Fibroblast of mammary gland (primary cell): ENCODE results near the gene LGALS7B.
"Not testable (repeated sequence)": the region's sequence is repeated elsewhere in the genome, so short reads cannot be mapped to it uniquely, and the experiment has no call there.

Experiments used
- DNase-seq: peaks from one replicate; pipeline ENCODE4 v3.0.0-alpha.2; 2010; ENCODE audit warnings: low read depth
- H3K4me3 ChIP-seq: 2 replicates; pipeline ENCODE4 v1.5.1; 2011; ENCODE audit warnings: low read depth, mild to moderate bottlenecking, low read length, moderate library complexity; ENCODE audit not compliant: control insufficient read depth
- TF ChIP-seq, protein P1 (sequence below): conservative IDR thresholded peaks from 2 replicates; pipeline ENCODE4 v1.5.1; 2011; ENCODE audit warnings: low read depth, low read length, inconsistent platforms; ENCODE audit not compliant: control insufficient read depth, insufficient read depth

The LGALS7B gene

DNA sequence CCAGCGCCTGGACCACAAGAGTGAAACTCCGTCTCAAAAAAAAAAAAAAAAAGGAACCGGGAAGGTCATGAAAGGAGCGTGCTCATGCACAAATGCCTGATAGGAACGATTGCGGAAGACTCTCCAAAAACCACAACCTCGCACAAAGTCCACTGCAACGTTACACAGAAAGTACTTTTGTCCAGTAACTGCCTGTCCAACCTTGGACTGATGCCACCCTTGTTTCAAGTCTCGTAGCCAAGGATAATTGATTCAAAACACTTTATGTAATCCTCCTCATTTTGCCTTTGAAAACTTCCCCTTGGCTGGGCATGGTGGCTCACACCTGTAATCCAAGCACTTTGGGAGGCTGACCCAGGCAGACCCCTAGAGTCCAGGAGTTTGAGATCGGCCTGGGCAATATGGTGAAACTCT, 29.4 kb upstream of the LGALS7B start:
- H3K4me3 ChIP-seq = no peak overlapping the region
- peak; percentile 36 for DNase-seq
- TF ChIP-seq, protein P1, sequence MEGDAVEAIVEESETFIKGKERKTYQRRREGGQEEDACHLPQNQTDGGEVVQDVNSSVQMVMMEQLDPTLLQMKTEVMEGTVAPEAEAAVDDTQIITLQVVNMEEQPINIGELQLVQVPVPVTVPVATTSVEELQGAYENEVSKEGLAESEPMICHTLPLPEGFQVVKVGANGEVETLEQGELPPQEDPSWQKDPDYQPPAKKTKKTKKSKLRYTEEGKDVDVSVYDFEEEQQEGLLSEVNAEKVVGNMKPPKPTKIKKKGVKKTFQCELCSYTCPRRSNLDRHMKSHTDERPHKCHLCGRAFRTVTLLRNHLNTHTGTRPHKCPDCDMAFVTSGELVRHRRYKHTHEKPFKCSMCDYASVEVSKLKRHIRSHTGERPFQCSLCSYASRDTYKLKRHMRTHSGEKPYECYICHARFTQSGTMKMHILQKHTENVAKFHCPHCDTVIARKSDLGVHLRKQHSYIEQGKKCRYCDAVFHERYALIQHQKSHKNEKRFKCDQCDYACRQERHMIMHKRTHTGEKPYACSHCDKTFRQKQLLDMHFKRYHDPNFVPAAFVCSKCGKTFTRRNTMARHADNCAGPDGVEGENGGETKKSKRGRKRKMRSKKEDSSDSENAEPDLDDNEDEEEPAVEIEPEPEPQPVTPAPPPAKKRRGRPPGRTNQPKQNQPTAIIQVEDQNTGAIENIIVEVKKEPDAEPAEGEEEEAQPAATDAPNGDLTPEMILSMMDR = no peak

DNA sequence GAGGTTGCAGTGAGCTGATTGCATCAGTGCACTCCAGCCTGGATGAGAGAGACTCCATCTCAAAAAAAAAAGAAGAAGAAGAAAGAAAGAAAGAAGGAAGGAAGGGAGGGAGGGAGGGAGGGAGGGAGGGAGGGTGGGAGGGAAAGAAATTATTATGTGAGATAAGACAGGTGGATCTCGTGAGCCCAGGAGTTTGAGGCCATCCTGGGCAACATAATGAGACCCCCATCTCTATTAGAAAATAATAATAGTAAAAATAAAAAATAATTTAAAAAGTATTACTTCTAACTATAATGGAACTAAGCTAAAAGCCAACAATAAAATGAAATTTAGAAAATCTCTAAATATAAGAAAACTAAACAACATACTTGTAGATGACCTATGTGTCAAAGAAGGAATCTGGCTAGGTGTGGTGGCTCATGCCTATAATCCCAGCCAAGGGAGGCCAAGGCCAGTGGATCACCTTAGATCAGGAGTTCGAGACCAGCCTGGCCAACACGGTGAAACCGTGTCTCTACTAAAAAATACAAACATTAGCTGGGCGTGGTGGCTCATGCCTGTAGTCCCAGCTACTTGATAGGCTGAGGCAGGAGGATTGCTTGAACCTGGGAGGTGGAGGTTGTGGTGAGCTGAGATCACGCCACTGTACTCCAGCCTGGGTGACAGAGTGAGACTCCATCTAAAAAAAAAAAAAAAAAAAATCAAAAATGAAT, 28.0 kb upstream of the LGALS7B start:
- H3K4me3 ChIP-seq, DNase-seq: not testable (repeated sequence)

DNA sequence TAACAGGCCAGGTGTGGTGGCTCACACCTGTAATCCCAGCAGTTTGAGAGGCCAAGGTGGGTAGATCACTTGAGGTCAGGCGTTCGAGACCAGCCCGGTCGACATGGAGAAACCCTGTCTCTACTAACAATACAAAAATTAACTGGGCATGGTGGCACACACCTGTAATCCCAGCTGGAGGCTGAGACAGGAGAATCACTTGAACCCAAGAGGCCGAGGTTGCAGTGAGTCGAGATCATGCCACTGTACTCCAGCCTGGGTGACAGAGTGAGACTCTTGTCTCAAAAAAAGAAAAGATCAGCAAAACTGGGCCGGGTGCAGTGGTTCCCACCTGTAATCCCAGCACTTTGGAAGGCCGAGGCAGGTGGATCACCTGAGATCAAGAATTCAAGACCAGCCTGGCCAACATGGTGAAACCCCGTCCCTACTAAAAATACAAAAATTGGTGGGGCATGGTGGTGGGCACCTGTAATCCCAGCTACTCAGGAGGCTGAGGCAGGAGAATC, 27.1 kb upstream of the LGALS7B start:
- DNase-seq, H3K4me3 ChIP-seq: not testable (repeated sequence)

- H3K4me3 ChIP-seq = no peak overlapping the region
- TF ChIP-seq, protein P1 = no peak
- no peak for DNase-seq
Measured at GRCh38 chr19:38763795-38764220, 25.2 kb upstream of the LGALS7B start.

- H3K4me3 ChIP-seq = no peak overlapping the region
- TF ChIP-seq, protein P1 = no peak
- DNase-seq = no peak
Measured at GRCh38 chr19:38765214-38765613, 23.8 kb upstream of the LGALS7B start.

GRCh38 chr19:38766276-38767047, 22.5 kb upstream of the LGALS7B start:
- TF ChIP-seq, protein P1 = no peak
- no peak for DNase-seq
- no peak overlapping the region for H3K4me3 ChIP-seq

GRCh38 chr19:38769635-38770211, 19.3 kb upstream of the LGALS7B start:
- H3K4me3 ChIP-seq = no peak overlapping the region
- DNase-seq = peak; percentile 72
- TF ChIP-seq, protein P1 = peak; percentile 53

GRCh38 chr19:38770228-38770948, 18.6 kb upstream of the LGALS7B start:
- not testable (repeated sequence) for H3K4me3 ChIP-seq, DNase-seq

GRCh38 chr19:38770949-38771275, 18.1 kb upstream of the LGALS7B start:
- not testable (repeated sequence) for DNase-seq

GRCh38 chr19:38771569-38771968, 17.4 kb upstream of the LGALS7B start:
- not testable (repeated sequence) for H3K4me3 ChIP-seq, DNase-seq

More at GRCh38 chr19:38770949-38771275, 18.1 kb upstream of the LGALS7B start:
- H3K4me3 ChIP-seq = not testable (repeated sequence)
